Hematopoietic multipotent progenitor cell treated with erythropoietin and hydrocortisone succinate and interleukin-3 and kit ligand, for 15 days (in vitro differentiated cells): ENCODE measurements around the gene ZNF613.
A peak's percentile ranks its signal among the peaks of the same experiment; 100 is the strongest.
"Not testable (repeated sequence)": the region's sequence is repeated elsewhere in the genome, so short reads cannot be mapped to it uniquely, and the experiment has no call there.

ENCODE experiments used
- DNase-seq: peaks from one replicate; pipeline ENCODE4 v3.0.0-alpha.2; 2015; ENCODE audit warnings: low spot score

Gene ZNF613

GRCh38 chr19:51944798-51945552 lies 17.7 kb downstream of the ZNF613 start:
- no peak for DNase-seq

GRCh38 chr19:51946602-51947001 lies 19.3 kb downstream of the ZNF613 start:
- DNase-seq: no peak

GRCh38 chr19:51948975-51949374 lies 21.7 kb downstream of the ZNF613 start:
- no peak for DNase-seq

- not testable (repeated sequence) for DNase-seq
These were observed 30.6 kb downstream of the ZNF613 start for GRCh38 chr19:51957846-51958245.

- no peak for DNase-seq
These were observed 32.5 kb downstream of the ZNF613 start for GRCh38 chr19:51959791-51960190.

- DNase-seq: not testable (repeated sequence)
These were observed 33.5 kb downstream of the ZNF613 start for GRCh38 chr19:51960621-51961233.

- DNase-seq: no peak
These were observed 38.3 kb downstream of the ZNF613 start for GRCh38 chr19:51965583-51965982.

GRCh38 chr19:51970718-51971117 lies 43.4 kb downstream of the ZNF613 start:
- DNase-seq: no peak

- DNase-seq: no peak
These were observed 44.4 kb downstream of the ZNF613 start for GRCh38 chr19:51971624-51972023.

- DNase-seq: not testable (repeated sequence)
These were observed 48.5 kb downstream of the ZNF613 start for GRCh38 chr19:51975787-51976186.

GRCh38 chr19:51976852-51977251 lies 49.6 kb downstream of the ZNF613 start:
- no peak for DNase-seq

GRCh38 chr19:51977346-51977745 lies 50.1 kb downstream of the ZNF613 start:
- no peak for DNase-seq

- no peak for DNase-seq
These were observed 51.6 kb downstream of the ZNF613 start for GRCh38 chr19:51978882-51979281.

- DNase-seq: no peak
These were observed 53.0 kb downstream of the ZNF613 start for GRCh38 chr19:51980116-51980736.

GRCh38 chr19:51980926-51981325 lies 53.7 kb downstream of the ZNF613 start:
- not testable (repeated sequence) for DNase-seq

GRCh38 chr19:51983361-51983760 lies 56.1 kb downstream of the ZNF613 start:
- DNase-seq: no peak

GRCh38 chr19:51986309-51987291 lies 59.3 kb downstream of the ZNF613 start, which contains the start of gene ZNF350:
Gene ZNF350 (minus strand): TSS chr19:51986840. CDS start chr19:51974360, 12,480 bp downstream.
- DNase-seq: peak; percentile 75

GRCh38 chr19:51993422-51993821 lies 66.2 kb downstream of the ZNF613 start:
- no peak for DNase-seq

GRCh38 chr19:51994048-51994644 lies 66.9 kb downstream of the ZNF613 start:
- DNase-seq: no peak
